Stomach (tissue), 9 donors: ENCODE data around the gene TGFBR2. TPM values are rescaled to one million over a fixed set of nuclear protein-coding genes. Genes with fewer than 3 reads are reported as not detected.

ENCODE experiments used
- DNase-seq, 2 donors: peaks; one replicate each; pipeline versions ENCODE4 v3.0.0 to v3.0.0-alpha.2; 2013 to 2019
- H3K27ac ChIP-seq, 5 donors: fragments of 200-600 bp in 4 of 5; sonication (generic) in 4 of 5; one replicate each; pipeline ENCODE4 v1.5.1; 2013 to 2019; ENCODE audit warnings: mild to moderate bottlenecking in 1 of 5, moderate library complexity in 1 of 5
- H3K27me3 ChIP-seq, 3 donors: fragments of 200-600 bp; sonication (generic); one replicate each; pipeline ENCODE4 v1.5.1; 2017 to 2019; ENCODE audit warnings: mixed run types in 1 of 3
- H3K36me3 ChIP-seq, 4 donors: fragments of 200-600 bp; sonication (generic); 1 replicate in 3 of 4; 2 replicates in 1 of 4; pipeline ENCODE4 v1.5.1; 2016 to 2019
- H3K4me1 ChIP-seq, 4 donors: fragments of 200-600 bp; sonication (generic); one replicate each; pipeline ENCODE4 v1.5.1; 2016 to 2019
- H3K4me3 ChIP-seq, 4 donors: fragments of 200-600 bp; sonication (generic) in 3 of 4; one replicate each; pipeline ENCODE4 v1.5.1; 2016 to 2019; ENCODE audit warnings: mild to moderate bottlenecking in 1 of 4
- H3K9me3 ChIP-seq, 4 donors: fragments of 200-600 bp; sonication (generic); one replicate each; pipeline ENCODE4 v1.5.1; 2016 to 2019
- CTCF ChIP-seq, 7 experiments: fragments of 450-650 bp in 4 of 7; fragments of 200-600 bp in 3 of 7; sonication (generic) in 3 of 7; IDR thresholded peaks; one replicate each; pipeline ENCODE4 v1.5.1; 2016 to 2019; ENCODE audit warnings: antibody characterized with exemption in 7 of 7, control low read depth in 2 of 7, mild to moderate bottlenecking in 1 of 7
- EP300 ChIP-seq: sonication (generic); formaldehyde crosslinking; IDR thresholded peaks from one replicate; pipeline ENCODE4 v1.6.1; 2017; ENCODE audit warnings: antibody characterized with exemption
- POLR2A ChIP-seq, 4 donors: fragments of 450-650 bp; IDR thresholded peaks; one replicate each; pipeline ENCODE4 v1.6.1; 2016; ENCODE audit warnings: antibody characterized with exemption in 4 of 4, control low read depth in 2 of 4, mild to moderate bottlenecking in 1 of 4, moderate library complexity in 1 of 4
- POLR2AphosphoS5 ChIP-seq, 3 donors: sonication (generic); formaldehyde crosslinking; IDR thresholded peaks; one replicate each; pipeline ENCODE4 v1.6.1; 2016; ENCODE audit warnings: antibody characterized with exemption in 3 of 3
- WGBS, 5 donors: extraction: QIAGEN DNeasy Blood & Tissue Kit in 3 of 5; methylation state at CpG; one replicate each; pipeline versions ENCODE4 v1.1.5 to v1.1.7; 2013 to 2018; 5-methylcytosine and 5-hydroxymethylcytosine counted together
- intact Hi-C: fragments of 100-400 bp; cut with DNase I; formaldehyde crosslinking; loops from one replicate; pipeline ENCODE4 v1.15.1; 2023; ENCODE audit warnings: low total_unique reads
- polyA plus RNA-seq, 3 donors: library from polyadenylated mRNA; stranded (reverse); fragments of 200-250 nt; gene quantifications; one replicate each; pipeline ENCODE4 v1.2.3, GENCODE V29; 2013
- total RNA-seq, 5 donors: library from RNA; depleted of rRNA; stranded (reverse); fragments of >200 nt; gene quantifications; one replicate each; pipeline versions ENCODE4 v1.1.0 to v1.2.3, GENCODE V29; 2014 to 2016
- donor health status: healthy with polysubstance abuse.
- donor health status: Bipolar disorder and iron deficiency.
- donor health status: healthy.

Gene TGFBR2
- total and polyA plus RNA-seq, 8 donors: 13.7 to 115 (median 66.3) TPM

- WGBS, 5 donors: 60 to 79% (median 66%) methylated on average over 3 of the region's 3 CpGs
- no peak for DNase-seq
- Histone ChIP-seq H3K27ac (peak overlapping the region in 2 of 5 donors; percentile 53 to 56), H3K36me3 (no peaks in the 10 kb centered on the region), H3K4me3 (peak overlapping the region in 1 of 4 donors; percentile 11), H3K4me1 (peaks cover 51 to 99% (median 76%) of the 10 kb centered on the region in 4 donors), H3K9me3 (no peaks in the 10 kb centered on the region), H3K27me3 (no peaks in the 10 kb centered on the region)
- intact Hi-C loops: loop anchor here (10.0 kb wide), 1 partner anchor 49 kb away; no protein-coding TSS in a partner anchor
- no peak for TF ChIP-seq CTCF (IDR thresholded peaks at IDR 0.05)
- TF ChIP-seq EP300: no peak
- TF ChIP-seq POLR2AphosphoS5 (IDR thresholded peaks at IDR 0.05): no peak
- TF ChIP-seq POLR2A (IDR thresholded peaks at IDR 0.05): no peak
These were observed 9.4 kb downstream of the TGFBR2 start for GRCh38 chr3:30615615-30616346.

- H3K27ac ChIP-seq: peak overlapping the region in 2 of 5 donors; percentile 53 to 56
- WGBS, 5 donors: 37 to 65% (median 45%) methylated on average over 1 of the region's 1 CpG
- no peaks in the 10 kb centered on the region for H3K9me3 ChIP-seq
- H3K4me1 ChIP-seq: peaks cover 52 to 99% (median 75%) of the 10 kb centered on the region in 4 donors
- no peak for TF ChIP-seq POLR2A (IDR thresholded peaks at IDR 0.05)
- no peak for TF ChIP-seq EP300
- no peak for TF ChIP-seq CTCF (IDR thresholded peaks at IDR 0.05)
- no peak for TF ChIP-seq POLR2AphosphoS5 (IDR thresholded peaks at IDR 0.05)
- H3K4me3 ChIP-seq: peak overlapping the region in 1 of 4 donors; percentile 11
- H3K27me3 ChIP-seq: no peaks in the 10 kb centered on the region
- peaks cover 0 to 1% (median 0%) of the 10 kb centered on the region in 4 donors for H3K36me3 ChIP-seq
- no peak for DNase-seq
- intact Hi-C loops: loop anchor here (10.0 kb wide), 1 partner anchor 48 kb away; no protein-coding TSS in a partner anchor
These were observed 10.1 kb downstream of the TGFBR2 start for GRCh38 chr3:30616347-30617027.

- peaks cover 51 to 99% (median 74%) of the 10 kb centered on the region in 4 donors for H3K4me1 ChIP-seq
- WGBS, 5 donors: 84 to 91% (median 87%) methylated on average over 5 of the region's 5 CpGs
- no peak for DNase-seq
- peak overlapping the region in 1 of 4 donors; percentile 11 for H3K4me3 ChIP-seq
- TF ChIP-seq EP300: no peak
- TF ChIP-seq POLR2A (IDR thresholded peaks at IDR 0.05): no peak
- TF ChIP-seq POLR2AphosphoS5 (IDR thresholded peaks at IDR 0.05): no peak
- TF ChIP-seq CTCF (IDR thresholded peaks at IDR 0.05): no peak
- intact Hi-C loops: loop anchor here (10.0 kb wide), 1 partner anchor 48 kb away; no protein-coding TSS in a partner anchor
- peak overlapping the region in 2 of 5 donors; percentile 53 to 56 for H3K27ac ChIP-seq
- H3K27me3 ChIP-seq: no peaks in the 10 kb centered on the region
- H3K36me3 ChIP-seq: peaks cover 0 to 5% (median 0%) of the 10 kb centered on the region in 4 donors
- H3K9me3 ChIP-seq: no peaks in the 10 kb centered on the region
These were observed 10.7 kb downstream of the TGFBR2 start for GRCh38 chr3:30617069-30617468.

DNA sequence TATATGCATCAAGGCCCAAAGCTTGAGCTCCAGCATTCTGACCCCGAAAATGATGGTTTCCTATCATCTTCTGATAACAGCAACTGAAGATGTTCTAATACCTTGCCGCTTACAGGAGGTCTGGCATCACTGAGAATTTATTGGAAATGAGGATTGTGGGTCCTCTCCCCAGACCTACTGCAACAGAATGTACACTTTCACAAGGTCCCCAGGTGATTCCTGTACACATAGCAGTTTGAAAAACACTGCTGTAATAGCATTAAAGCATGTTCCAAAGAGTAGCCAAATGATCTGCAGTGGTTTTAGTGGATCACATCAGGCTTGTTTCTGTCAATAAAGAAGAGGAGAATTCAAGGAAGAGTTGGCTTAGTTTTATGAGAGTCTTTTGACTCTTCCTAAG lies 11.3 kb downstream of the TGFBR2 start:
- Histone ChIP-seq H3K27me3 (no peaks in the 10 kb centered on the region), H3K4me3 (no peak overlapping the region), H3K36me3 (peaks cover 0 to 5% (median 0%) of the 10 kb centered on the region in 4 donors), H3K9me3 (no peaks in the 10 kb centered on the region), H3K27ac (peak overlapping the region in 2 of 5 donors; percentile 17 to 29), H3K4me1 (peaks cover 50 to 99% (median 74%) of the 10 kb centered on the region in 4 donors)
- intact Hi-C loops: loop anchor here (10.0 kb wide), 1 partner anchor 47 kb away; no protein-coding TSS in a partner anchor
- 59 to 76% (median 74%) methylated on average over 2 of the region's 2 CpGs for WGBS, 5 donors
- no peak for TF ChIP-seq POLR2A (IDR thresholded peaks at IDR 0.05)
- TF ChIP-seq EP300: no peak
- TF ChIP-seq CTCF (IDR thresholded peaks at IDR 0.05): no peak
- no peak for TF ChIP-seq POLR2AphosphoS5 (IDR thresholded peaks at IDR 0.05)
- DNase-seq: no peak
